Middle frontal gyrus (tissue), 1 donor: ENCODE measurements around the gene RASGRF2.
"Not testable (repeated sequence)": the region's sequence is repeated elsewhere in the genome, so short reads cannot be mapped to it uniquely, and the experiment has no call there.

Source experiments
- DNase-seq: peaks from one replicate; pipeline ENCODE4 v3.0.0-alpha.2; 2015; ENCODE audit warnings: low spot score; ENCODE audit errors: extremely low spot score

The RASGRF2 gene

DNA sequence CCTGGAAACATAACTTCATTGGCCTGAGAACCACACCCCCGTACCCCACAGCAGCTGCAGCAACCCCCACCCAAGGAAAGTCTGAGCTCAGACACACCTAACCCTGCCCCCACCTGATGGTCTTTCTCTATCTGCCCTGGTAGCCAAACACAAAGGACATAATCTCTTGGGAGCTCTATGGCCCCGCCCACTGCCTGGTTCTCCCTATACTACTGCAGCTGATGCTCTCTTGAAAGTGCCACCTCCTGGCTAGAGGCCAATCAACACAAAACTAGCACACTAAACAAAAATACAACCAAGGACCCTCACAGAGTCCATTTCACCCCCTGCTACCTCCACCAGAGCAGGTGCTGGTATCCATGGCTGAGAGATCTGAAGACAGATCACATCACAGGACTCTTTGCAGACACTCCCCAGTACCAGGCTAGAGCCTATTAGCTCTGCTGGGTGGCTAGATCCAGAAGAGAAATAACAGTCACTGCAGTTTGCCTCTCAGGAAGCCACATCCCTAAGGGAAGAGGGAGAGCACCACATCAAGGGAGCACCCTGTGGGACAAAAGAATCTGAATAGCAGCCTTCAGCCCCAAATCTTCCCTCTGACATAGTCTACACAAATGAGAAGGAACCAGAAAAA is 310.3 kb downstream of the RASGRF2 start:
- DNase-seq, result not testable (repeated sequence)
